Glutamatergic neuron (in vitro differentiated cells): Measurements from ENCODE around the gene PSEN1. TPM values are rescaled to one million over a fixed set of nuclear protein-coding genes. Genes with fewer than 3 reads are reported as not detected.

Source experiments
- DNase-seq: peaks from one replicate; pipeline ENCODE4 v3.0.0; 2022
- H3K27ac Mint-ChIP-seq: one replicate; pipeline ENCODE4 v1.8.0; 2020; ENCODE audit warnings: mild to moderate bottlenecking, mixed read lengths, inconsistent platforms; ENCODE audit not compliant: unreplicated experiment
- H3K27me3 Mint-ChIP-seq: one replicate; pipeline ENCODE4 v1.8.0; 2020; ENCODE audit warnings: mild to moderate bottlenecking, moderate library complexity, mixed read lengths, inconsistent platforms; ENCODE audit not compliant: unreplicated experiment
- H3K36me3 Mint-ChIP-seq: one replicate; pipeline ENCODE4 v1.8.0; 2020; ENCODE audit warnings: mild to moderate bottlenecking, mixed read lengths, inconsistent platforms; ENCODE audit not compliant: unreplicated experiment
- H3K4me1 Mint-ChIP-seq: one replicate; pipeline ENCODE4 v1.8.0; 2020; ENCODE audit warnings: mild to moderate bottlenecking, low read depth, mixed read lengths, inconsistent platforms; ENCODE audit not compliant: unreplicated experiment
- H3K4me3 Mint-ChIP-seq: one replicate; pipeline ENCODE4 v1.8.0; 2020; ENCODE audit warnings: mild to moderate bottlenecking, mixed read lengths, inconsistent platforms; ENCODE audit not compliant: unreplicated experiment
- H3K9me3 Mint-ChIP-seq: one replicate; pipeline ENCODE4 v1.8.0; 2020; ENCODE audit warnings: mild to moderate bottlenecking, moderate library complexity, mixed read lengths, inconsistent platforms; ENCODE audit not compliant: unreplicated experiment
- CTCF ChIP-seq: fragments of 200-600 bp; sonication (generic); IDR thresholded peaks from one replicate; pipeline ENCODE4 v1.5.0; 2021; ENCODE audit not compliant: partially characterized antibody, unreplicated experiment
- total RNA-seq: library from RNA; stranded (reverse); fragmentation: NEBNext Ultra II Directional; extraction: Animal tissue kit (Norgen Biotek cat#: 25700); gene quantifications from one replicate; pipeline ENCODE4 v1.2.1, GENCODE V29; 2021; ENCODE audit not compliant: unreplicated experiment

The PSEN1 gene
- total RNA-seq, 1 donor from 2014 or later, result 79.7 TPM

- Mint-ChIP-seq H3K4me1 (peaks cover 16% of the 10 kb centered on the region), H3K36me3 (peaks cover 11% of the 10 kb centered on the region), H3K27me3 (no peaks in the 10 kb centered on the region), H3K4me3 (no peak overlapping the region), H3K9me3 (no peaks in the 10 kb centered on the region), H3K27ac (no peak overlapping the region)
- DNase-seq, result no peak
- TF ChIP-seq CTCF, result no peak
Observed at GRCh38 chr14:73220634-73221033, 84.3 kb downstream of the PSEN1 start.

- no peaks in the 10 kb centered on the region for H3K9me3 Mint-ChIP-seq
- peaks cover 19% of the 10 kb centered on the region for H3K4me1 Mint-ChIP-seq
- TF ChIP-seq CTCF, result no peak
- DNase-seq, result no peak
- H3K36me3 Mint-ChIP-seq, result peaks cover 11% of the 10 kb centered on the region
- H3K4me3 Mint-ChIP-seq, result no peak overlapping the region
- H3K27ac Mint-ChIP-seq, result no peak overlapping the region
- no peaks in the 10 kb centered on the region for H3K27me3 Mint-ChIP-seq
Observed at GRCh38 chr14:73221945-73222344, 85.6 kb downstream of the PSEN1 start.

GRCh38 chr14:73223049-73223448 is 86.7 kb downstream of the PSEN1 start:
- peaks cover under 1% of the 10 kb centered on the region for H3K9me3 Mint-ChIP-seq
- no peak overlapping the region for H3K4me3 Mint-ChIP-seq
- DNase-seq, result no peak
- H3K27ac Mint-ChIP-seq, result peak overlapping the region; percentile 40
- TF ChIP-seq CTCF, result no peak
- H3K36me3 Mint-ChIP-seq, result peaks cover 11% of the 10 kb centered on the region
- H3K27me3 Mint-ChIP-seq, result peaks cover under 1% of the 10 kb centered on the region
- peaks cover 19% of the 10 kb centered on the region for H3K4me1 Mint-ChIP-seq

- TF ChIP-seq CTCF, result no peak
- no peak for DNase-seq
- peaks cover 19% of the 10 kb centered on the region for H3K4me1 Mint-ChIP-seq
- H3K36me3 Mint-ChIP-seq, result peaks cover 3% of the 10 kb centered on the region
- no peak overlapping the region for H3K4me3 Mint-ChIP-seq
- no peak overlapping the region for H3K27ac Mint-ChIP-seq
- H3K9me3 Mint-ChIP-seq, result peaks cover 2% of the 10 kb centered on the region
- peaks cover 2% of the 10 kb centered on the region for H3K27me3 Mint-ChIP-seq
Observed at GRCh38 chr14:73225496-73225895, 89.2 kb downstream of the PSEN1 start.

- H3K4me3 Mint-ChIP-seq, result peak overlapping the region; percentile 61
- peaks cover 2% of the 10 kb centered on the region for H3K9me3 Mint-ChIP-seq
- H3K4me1 Mint-ChIP-seq, result peaks cover 13% of the 10 kb centered on the region
- no peak for TF ChIP-seq CTCF
- H3K36me3 Mint-ChIP-seq, result no peaks in the 10 kb centered on the region
- DNase-seq, result peak; percentile 50
- H3K27ac Mint-ChIP-seq, result peak overlapping the region; percentile 66
- H3K27me3 Mint-ChIP-seq, result peaks cover 3% of the 10 kb centered on the region
Observed at GRCh38 chr14:73227812-73228781, 91.8 kb downstream of the PSEN1 start.
